ENCODE results near the gene SPAG9.

GRCh38 chr17:50913120-50913519 lies 207.5 kb downstream of the SPAG9 start:
- TF ChIP-seq CTCF (IDR thresholded peaks at IDR 0.05; ENCODE audit: poor library complexity) (no peak), EZH2 (IDR thresholded peaks at IDR 0.05; ENCODE audit: borderline replicate concordance) (no peak), EZH2phosphoT487 (IDR thresholded peaks at IDR 0.05; ENCODE audit: low read depth, severe bottlenecking, unreplicated experiment) (no peak)

Data from hepatocyte (in vitro differentiated cells).